ENCODE data around the gene HEG1. TPM values are rescaled to one million over a fixed set of nuclear protein-coding genes. Genes with fewer than 3 reads are reported as not detected.

HEG1 gene
- total and polyA plus RNA-seq, 2 donors (not counting 3 experiments of a cell fraction or from before 2014, with no cell fraction given): 50.1 to 106 TPM

DNA sequence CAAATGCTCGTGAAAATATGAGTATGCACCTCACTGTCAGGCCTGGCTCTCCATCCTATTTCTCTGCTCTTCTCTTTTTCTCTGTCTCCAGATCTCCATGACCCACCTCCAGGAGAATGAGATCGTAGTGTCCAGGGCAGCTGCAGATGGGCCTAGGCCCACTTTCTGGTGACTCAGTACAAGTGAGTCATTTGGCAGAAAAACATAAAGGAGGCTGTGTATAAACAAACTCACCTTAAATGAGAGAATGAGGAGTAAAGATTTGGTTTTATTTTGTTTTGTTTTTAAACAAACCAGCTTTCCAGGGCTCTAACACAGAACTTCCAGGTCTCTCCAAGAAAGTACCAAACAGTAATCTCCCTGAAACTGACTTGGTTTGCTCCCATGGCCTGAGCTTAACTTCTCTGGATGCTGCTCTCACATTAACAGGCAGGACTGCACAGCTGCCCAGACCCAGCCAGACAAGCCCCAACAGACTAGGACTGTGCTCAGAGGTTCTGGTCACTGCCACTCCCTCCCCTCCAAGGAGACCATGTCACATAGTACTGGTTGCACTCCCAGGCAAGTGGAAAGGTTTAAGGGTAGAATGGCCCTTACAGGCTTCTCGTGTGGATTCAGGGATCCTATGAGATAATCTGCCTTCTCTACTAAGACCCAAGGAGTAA lies 1.5 kb upstream of the HEG1 start:
- Histone ChIP-seq H3K9me1 (replicated peaks; ENCODE audit: control insufficient read depth, extremely low read depth, insufficient read depth, low read length) (no peaks in the 10 kb centered on the region), H3K4me2 (ENCODE audit: insufficient read depth, low read length) (no peak overlapping the region), H3K4me1 (ENCODE audit: control insufficient read depth, extremely low read depth, insufficient read depth, low read length) (peaks cover 43% of the 10 kb centered on the region), H3K27ac (ENCODE audit: insufficient read depth, low read depth, low read length) (peak overlapping the region; percentile 34), H3K9ac (replicated peaks; ENCODE audit: extremely low read depth, insufficient read depth, low read length) (no peak overlapping the region), H3K4me3 (replicated peaks in 1 of 3; ENCODE audit: insufficient read depth in 1 of 3, low read depth in 1 of 3, low read length in 3 of 3) (no peak overlapping the region), H3K79me2 (ENCODE audit: control insufficient read depth, insufficient read depth, low read length) (peaks cover 22% of the 10 kb centered on the region), H4K20me1 (replicated peaks; ENCODE audit: control insufficient read depth, extremely low read depth, insufficient read depth, low read length) (no peaks in the 10 kb centered on the region), H3K36me3 (ENCODE audit: control insufficient read depth in 2 of 2, extremely low read depth in 1 of 2, insufficient read depth in 2 of 2, low read length in 2 of 2) (no peaks in the 10 kb centered on the region), H3K27me3 (ENCODE audit: control insufficient read depth in 2 of 2, insufficient read depth in 2 of 2, low read length in 2 of 2) (no peaks in the 10 kb centered on the region), H2AFZ (ENCODE audit: low read depth, low read length) (no peak overlapping the region), H3K9me3 (replicated peaks; ENCODE audit: control insufficient read depth, insufficient read depth, low read length) (no peaks in the 10 kb centered on the region)
- intact Hi-C loops (cut with micrococcal nuclease): loop anchor here (2.0 to 10.0 kb wide), 4 partner anchors 71 to 317 kb away; partner anchors contain the start of gene ZNF148
- FAIRE-seq: peak; percentile 92
- dilution Hi-C loops (cut with MboI; ENCODE audit: extremely low pct_ligation_motif_present, low sequenced_read_pairs): no loop called here
- no TSS peak for BruUV-seq (replicated peaks)
- CTCF ChIA-PET: interaction anchor here (0.8 to 1.7 kb wide), 4 partner anchors 12 to 130 kb away, joined by 4 to 5 read pairs (median 4); no protein-coding TSS in a partner anchor
- peak; percentile 96 for TF ChIP-seq FOS (IDR thresholded peaks at IDR 0.05; ENCODE audit: borderline replicate concordance, insufficient read depth, low read length)
- TF ChIP-seq JUN (IDR thresholded peaks at IDR 0.05; ENCODE audit: borderline replicate concordance, insufficient read depth, insufficient read length, low read depth): peak; percentile 81
- no peak for TF ChIP-seq MYC (IDR thresholded peaks at IDR 0.05; ENCODE audit: low read depth, low read length)
- POLR2A ChIA-PET: interaction anchor here (1.4 kb wide), 1 partner anchor 32 kb away, joined by 5 read pairs; no protein-coding TSS in a partner anchor
- peak; percentile 83 for DNase-seq (ENCODE audit: low read depth, low spot score)

GRCh38 chr3:125055331-125055912 lies 375 bp downstream of the HEG1 start:
- DNase-seq (ENCODE audit: low read depth, low spot score) (no peak), FAIRE-seq (no peak)
- Histone ChIP-seq H3K27me3 (ENCODE audit: control insufficient read depth in 2 of 2, insufficient read depth in 2 of 2, low read length in 2 of 2) (no peaks in the 10 kb centered on the region), H4K20me1 (replicated peaks; ENCODE audit: control insufficient read depth, extremely low read depth, insufficient read depth, low read length) (no peaks in the 10 kb centered on the region), H3K9me3 (replicated peaks; ENCODE audit: control insufficient read depth, insufficient read depth, low read length) (no peaks in the 10 kb centered on the region), H3K4me1 (ENCODE audit: control insufficient read depth, extremely low read depth, insufficient read depth, low read length) (peaks cover 51% of the 10 kb centered on the region), H3K79me2 (ENCODE audit: control insufficient read depth, insufficient read depth, low read length) (peaks cover 36% of the 10 kb centered on the region), H3K9me1 (replicated peaks; ENCODE audit: control insufficient read depth, extremely low read depth, insufficient read depth, low read length) (no peaks in the 10 kb centered on the region), H3K4me2 (ENCODE audit: insufficient read depth, low read length) (peak overlapping the region; percentile 97), H3K27ac (ENCODE audit: insufficient read depth, low read depth, low read length) (peak overlapping the region; percentile 84), H3K4me3 (replicated peaks in 1 of 3; ENCODE audit: insufficient read depth in 1 of 3, low read depth in 1 of 3, low read length in 3 of 3) (peak overlapping the region; percentile 73 to 85 (median 82)), H3K36me3 (ENCODE audit: control insufficient read depth in 2 of 2, extremely low read depth in 1 of 2, insufficient read depth in 2 of 2, low read length in 2 of 2) (no peaks in the 10 kb centered on the region), H3K9ac (replicated peaks; ENCODE audit: extremely low read depth, insufficient read depth, low read length) (peak overlapping the region; percentile 72), H2AFZ (ENCODE audit: low read depth, low read length) (no peak overlapping the region)
- POLR2A ChIA-PET: no interaction called here
- TF ChIP-seq JUN (IDR thresholded peaks at IDR 0.05; ENCODE audit: borderline replicate concordance, insufficient read depth, insufficient read length, low read depth) (no peak), GATA2 (IDR thresholded peaks at IDR 0.05; ENCODE audit: insufficient read depth, insufficient read length, low read depth, low read length) (no peak), POLR2A (IDR thresholded peaks at IDR 0.05; ENCODE audit: low read depth, low read length) (no peak), MYC (IDR thresholded peaks at IDR 0.05; ENCODE audit: low read depth, low read length) (no peak)
- CTCF ChIA-PET: interaction anchor here (0.9 to 1.0 kb wide), 2 partner anchors 110 to 154 kb away, joined by 3 read pairs; no protein-coding TSS in a partner anchor
- intact Hi-C loops (cut with micrococcal nuclease): loop anchor here (5.0 to 10.0 kb wide), 2 partner anchors 128 to 281 kb away; no protein-coding TSS in a partner anchor
- no TSS peak for BruUV-seq (replicated peaks)
- dilution Hi-C loops (cut with MboI; ENCODE audit: extremely low pct_ligation_motif_present, low sequenced_read_pairs): no loop called here
